ENCODE data around the gene FUT3.
"Not testable (repeated sequence)": the region's sequence is repeated elsewhere in the genome, so short reads cannot be mapped to it uniquely, and the experiment has no call there.

Gene FUT3

DNA sequence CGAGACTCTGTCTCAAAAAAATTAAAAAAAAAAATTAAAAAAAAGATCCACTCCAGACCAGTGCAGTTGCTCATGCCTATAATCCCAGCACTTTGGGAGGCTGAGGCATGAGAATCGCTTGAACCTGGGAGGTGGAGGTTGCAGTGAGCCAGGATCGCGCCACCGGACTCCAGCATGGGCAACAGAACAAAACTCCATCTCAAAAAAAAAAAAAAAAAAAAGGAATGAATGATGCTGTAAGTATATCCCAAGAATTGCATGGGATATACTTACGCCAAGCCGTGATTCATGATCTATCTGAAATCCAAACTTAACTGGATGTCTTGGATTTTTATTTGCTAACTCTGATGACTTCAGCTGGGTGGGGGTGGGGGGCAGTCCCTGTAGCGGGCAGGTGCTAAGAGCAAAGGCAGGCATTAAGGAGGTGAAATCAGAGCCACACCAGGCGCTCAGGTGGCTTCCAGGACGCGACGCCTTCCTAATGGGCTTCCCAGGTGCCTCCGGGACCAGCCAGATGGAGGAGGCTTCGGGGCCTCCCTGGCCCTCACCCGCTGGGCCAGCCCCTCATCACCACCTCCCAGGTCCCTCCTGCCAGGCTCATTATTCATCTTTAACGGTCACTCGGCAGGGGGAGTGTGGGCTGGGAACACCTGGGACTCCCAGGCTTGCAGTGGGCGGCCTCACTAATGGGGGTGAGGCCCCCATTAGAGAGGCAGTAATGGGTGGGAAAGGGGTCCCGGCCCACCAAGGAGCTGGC is 30.5 kb upstream of the FUT3 start:
- no peaks in the 10 kb centered on the region for H3K36me3 ChIP-seq (ENCODE audit: control insufficient read depth in 1 of 2, insufficient read depth in 2 of 2, low read length in 2 of 2)
- H3K9ac ChIP-seq (ENCODE audit: low read depth in 1 of 2, low read length in 2 of 2) = no peak overlapping the region
- H3K27ac ChIP-seq (ENCODE audit: low read depth, low read length) = no peak overlapping the region
- H3K4me3 ChIP-seq (ENCODE audit: low read depth in 1 of 2, low read length in 2 of 2) = no peak overlapping the region
- H3K27me3 ChIP-seq (ENCODE audit: control insufficient read depth in 1 of 2, insufficient read depth in 2 of 2, low read length in 2 of 2) = peaks cover 0 to 8% of the 10 kb centered on the region in 2 donors
- H3K4me1 ChIP-seq (ENCODE audit: control insufficient read depth in 1 of 2, insufficient read depth in 2 of 2, low read length in 2 of 2) = peaks cover 0 to 6% of the 10 kb centered on the region in 2 donors
- no peaks in the 10 kb centered on the region for H3K9me3 ChIP-seq (ENCODE audit: control insufficient read depth in 1 of 2, low read length in 2 of 2)

DNA sequence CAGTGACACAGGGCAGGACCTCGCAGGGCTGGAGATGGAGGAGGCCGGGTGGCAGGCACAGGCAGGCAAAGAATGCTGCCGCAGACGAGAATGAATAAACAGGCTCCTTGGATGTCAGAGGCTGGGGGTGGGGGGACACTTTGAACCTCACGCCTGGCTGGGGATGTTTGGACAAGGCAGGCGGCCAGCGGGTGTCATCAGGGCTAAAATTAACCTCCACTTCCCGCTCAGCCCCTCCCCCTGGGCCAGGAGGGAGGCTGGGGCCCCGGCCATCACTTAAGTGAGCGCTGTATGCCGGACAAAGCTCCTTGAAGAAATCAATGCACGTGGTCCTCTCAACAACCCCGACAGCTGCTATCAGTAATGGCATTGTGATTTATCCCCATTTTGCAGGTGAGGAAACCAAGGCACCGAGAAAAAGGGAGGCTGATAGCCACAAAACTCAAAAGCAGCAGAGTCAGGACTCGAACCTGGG is 29.4 kb upstream of the FUT3 start:
- H3K4me3 ChIP-seq (ENCODE audit: low read depth in 1 of 2, low read length in 2 of 2) = no peak overlapping the region
- no peaks in the 10 kb centered on the region for H3K36me3 ChIP-seq (ENCODE audit: control insufficient read depth in 1 of 2, insufficient read depth in 2 of 2, low read length in 2 of 2)
- no peak overlapping the region for H3K9ac ChIP-seq (ENCODE audit: low read depth in 1 of 2, low read length in 2 of 2)
- no peaks in the 10 kb centered on the region for H3K9me3 ChIP-seq (ENCODE audit: control insufficient read depth in 1 of 2, low read length in 2 of 2)
- no peak overlapping the region for H3K27ac ChIP-seq (ENCODE audit: low read depth, low read length)
- H3K4me1 ChIP-seq (ENCODE audit: control insufficient read depth in 1 of 2, insufficient read depth in 2 of 2, low read length in 2 of 2) = peaks cover 0 to 6% of the 10 kb centered on the region in 2 donors
- H3K27me3 ChIP-seq (ENCODE audit: control insufficient read depth in 1 of 2, insufficient read depth in 2 of 2, low read length in 2 of 2) = peaks cover 0 to 8% of the 10 kb centered on the region in 2 donors

DNA sequence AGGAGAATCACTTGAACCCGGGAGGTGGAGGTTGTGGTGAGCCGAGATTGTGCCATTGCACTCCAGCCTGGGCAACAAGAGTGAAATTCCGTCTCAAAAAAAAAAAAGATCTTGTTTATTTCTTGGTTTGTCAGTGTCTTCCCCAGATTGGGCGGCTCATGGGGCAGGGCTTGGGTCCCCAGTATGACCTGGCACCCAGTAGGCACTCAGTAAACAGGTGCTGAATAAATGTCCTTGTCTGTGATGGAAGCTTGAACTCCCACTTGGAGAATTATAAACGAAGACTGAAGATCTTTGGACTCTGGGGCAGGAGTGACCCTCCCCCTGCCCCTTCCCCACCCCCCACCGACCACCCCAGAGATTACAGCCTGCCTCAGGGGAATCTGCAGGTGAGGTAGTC is 28.9 kb upstream of the FUT3 start:
- no peaks in the 10 kb centered on the region for H3K36me3 ChIP-seq (ENCODE audit: control insufficient read depth in 1 of 2, insufficient read depth in 2 of 2, low read length in 2 of 2)
- H3K4me1 ChIP-seq (ENCODE audit: control insufficient read depth in 1 of 2, insufficient read depth in 2 of 2, low read length in 2 of 2) = peaks cover 0 to 9% of the 10 kb centered on the region in 2 donors
- no peak overlapping the region for H3K4me3 ChIP-seq (ENCODE audit: low read depth in 1 of 2, low read length in 2 of 2)
- H3K27me3 ChIP-seq (ENCODE audit: control insufficient read depth in 1 of 2, insufficient read depth in 2 of 2, low read length in 2 of 2) = peaks cover 0 to 8% of the 10 kb centered on the region in 2 donors
- no peak overlapping the region for H3K27ac ChIP-seq (ENCODE audit: low read depth, low read length)
- no peak overlapping the region for H3K9ac ChIP-seq (ENCODE audit: low read depth in 1 of 2, low read length in 2 of 2)
- no peaks in the 10 kb centered on the region for H3K9me3 ChIP-seq (ENCODE audit: control insufficient read depth in 1 of 2, low read length in 2 of 2)

DNA sequence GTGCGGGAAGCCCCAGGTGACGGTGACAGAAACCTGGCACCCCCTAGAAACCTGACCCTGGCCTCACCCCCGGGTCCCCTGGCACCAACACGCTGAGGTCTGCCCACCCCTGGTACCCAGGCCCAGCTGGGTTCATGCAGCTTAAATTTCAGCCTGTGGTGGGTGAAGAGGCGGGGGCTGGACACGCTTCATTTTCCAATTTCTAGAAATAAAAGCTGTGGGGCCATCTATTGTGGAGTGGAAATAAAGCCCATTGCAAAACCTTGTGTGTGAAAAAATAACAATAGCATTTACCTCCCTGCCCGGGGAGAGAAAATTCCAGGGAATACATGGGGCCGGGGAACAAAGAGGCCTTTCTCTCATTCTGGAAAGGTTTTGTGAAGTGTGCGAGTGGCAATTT is 26.6 kb upstream of the FUT3 start:
- peaks cover 0 to 8% of the 10 kb centered on the region in 2 donors for H3K27me3 ChIP-seq (ENCODE audit: control insufficient read depth in 1 of 2, insufficient read depth in 2 of 2, low read length in 2 of 2)
- H3K9ac ChIP-seq (ENCODE audit: low read depth in 1 of 2, low read length in 2 of 2) = no peak overlapping the region
- H3K36me3 ChIP-seq (ENCODE audit: control insufficient read depth in 1 of 2, insufficient read depth in 2 of 2, low read length in 2 of 2) = no peaks in the 10 kb centered on the region
- H3K4me3 ChIP-seq (ENCODE audit: low read depth in 1 of 2, low read length in 2 of 2) = no peak overlapping the region
- H3K27ac ChIP-seq (ENCODE audit: low read depth, low read length) = no peak overlapping the region
- H3K4me1 ChIP-seq (ENCODE audit: control insufficient read depth in 1 of 2, insufficient read depth in 2 of 2, low read length in 2 of 2) = peaks cover 0 to 10% of the 10 kb centered on the region in 2 donors
- no peaks in the 10 kb centered on the region for H3K9me3 ChIP-seq (ENCODE audit: control insufficient read depth in 1 of 2, low read length in 2 of 2)

DNA sequence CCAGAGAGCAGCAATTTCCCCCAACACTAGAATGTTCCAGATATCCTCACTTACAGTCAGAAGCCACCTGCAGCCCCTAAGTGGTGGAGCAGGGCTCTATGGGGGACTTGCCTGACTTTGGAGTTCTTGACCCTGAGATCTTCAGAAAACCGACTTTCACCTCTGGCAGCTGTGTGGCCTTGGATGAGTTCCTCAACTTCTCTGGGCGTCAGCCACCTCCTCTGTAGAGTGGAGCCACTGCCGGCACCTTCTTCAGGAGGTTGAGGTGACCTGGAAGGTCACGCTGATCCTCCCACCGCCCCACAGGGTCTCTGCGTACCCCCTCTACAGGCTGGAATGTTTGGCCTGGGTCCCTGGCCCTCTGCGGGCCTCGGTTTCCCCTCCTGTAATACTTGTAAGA is 26.2 kb upstream of the FUT3 start:
- no peaks in the 10 kb centered on the region for H3K9me3 ChIP-seq (ENCODE audit: control insufficient read depth in 1 of 2, low read length in 2 of 2)
- H3K9ac ChIP-seq (ENCODE audit: low read depth in 1 of 2, low read length in 2 of 2) = no peak overlapping the region
- peaks cover 0 to 10% of the 10 kb centered on the region in 2 donors for H3K4me1 ChIP-seq (ENCODE audit: control insufficient read depth in 1 of 2, insufficient read depth in 2 of 2, low read length in 2 of 2)
- H3K4me3 ChIP-seq (ENCODE audit: low read depth in 1 of 2, low read length in 2 of 2) = no peak overlapping the region
- H3K27ac ChIP-seq (ENCODE audit: low read depth, low read length) = no peak overlapping the region
- H3K27me3 ChIP-seq (ENCODE audit: control insufficient read depth in 1 of 2, insufficient read depth in 2 of 2, low read length in 2 of 2) = peaks cover 0 to 8% of the 10 kb centered on the region in 2 donors
- no peaks in the 10 kb centered on the region for H3K36me3 ChIP-seq (ENCODE audit: control insufficient read depth in 1 of 2, insufficient read depth in 2 of 2, low read length in 2 of 2)

DNA sequence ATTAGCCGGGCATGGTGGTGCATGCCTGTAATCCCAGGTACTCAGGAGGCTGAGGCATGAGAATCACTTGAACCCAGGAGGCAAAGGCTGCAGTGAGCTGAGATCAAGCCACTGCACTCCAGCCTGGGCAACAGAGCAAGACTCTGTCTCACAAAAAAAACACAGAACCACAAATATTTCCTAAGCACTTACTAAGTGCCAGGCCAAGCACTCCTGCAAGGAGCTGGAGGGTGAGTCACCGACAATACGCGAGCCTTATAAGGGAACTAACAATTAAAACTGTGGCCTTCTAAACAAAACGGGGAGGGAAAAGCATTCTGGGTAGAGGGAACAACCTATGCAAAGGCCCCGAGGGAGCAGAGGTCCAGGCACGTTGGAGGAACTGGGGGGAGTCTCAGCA is 23.2 kb upstream of the FUT3 start:
- not testable (repeated sequence) for H3K4me3 ChIP-seq (ENCODE audit: low read depth in 1 of 2, low read length in 2 of 2); H3K9me3 ChIP-seq (ENCODE audit: control insufficient read depth in 1 of 2, low read length in 2 of 2); H3K27ac ChIP-seq (ENCODE audit: low read depth, low read length); H3K9ac ChIP-seq (ENCODE audit: low read depth in 1 of 2, low read length in 2 of 2); H3K4me1 ChIP-seq (ENCODE audit: control insufficient read depth in 1 of 2, insufficient read depth in 2 of 2, low read length in 2 of 2); H3K27me3 ChIP-seq (ENCODE audit: control insufficient read depth in 1 of 2, insufficient read depth in 2 of 2, low read length in 2 of 2); H3K36me3 ChIP-seq (ENCODE audit: control insufficient read depth in 1 of 2, insufficient read depth in 2 of 2, low read length in 2 of 2)

DNA sequence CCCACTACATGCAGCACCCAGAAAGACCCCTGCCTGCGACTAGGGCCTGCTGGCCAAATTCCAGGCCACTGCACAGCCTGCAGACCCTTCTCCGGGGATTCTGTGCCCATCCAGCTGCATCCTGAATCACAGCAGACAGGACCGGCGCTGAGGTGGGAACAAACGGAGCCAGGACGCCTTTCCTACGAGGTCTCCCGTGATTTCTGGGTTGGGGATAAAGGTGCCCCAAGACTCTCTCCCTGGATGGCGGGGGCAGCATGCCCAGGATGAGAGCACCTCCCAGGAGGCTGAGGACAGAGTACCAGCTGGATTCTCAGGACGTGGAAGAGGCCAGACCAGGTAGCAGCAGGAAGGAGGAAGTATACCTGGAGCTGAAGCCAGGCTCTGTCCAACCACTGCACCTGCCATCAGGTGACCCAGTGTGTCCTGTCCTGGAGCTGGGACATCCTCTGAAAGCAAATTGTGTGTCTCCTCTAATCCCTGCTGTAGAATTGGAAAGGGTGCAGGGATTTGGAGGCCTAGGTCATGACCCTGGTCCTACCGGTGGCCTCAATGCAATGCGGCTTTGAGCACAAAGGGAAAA is 22.5 kb upstream of the FUT3 start:
- H3K9ac ChIP-seq (ENCODE audit: low read depth in 1 of 2, low read length in 2 of 2) = no peak overlapping the region
- no peaks in the 10 kb centered on the region for H3K36me3 ChIP-seq (ENCODE audit: control insufficient read depth in 1 of 2, insufficient read depth in 2 of 2, low read length in 2 of 2)
- no peaks in the 10 kb centered on the region for H3K9me3 ChIP-seq (ENCODE audit: control insufficient read depth in 1 of 2, low read length in 2 of 2)
- no peaks in the 10 kb centered on the region for H3K27me3 ChIP-seq (ENCODE audit: control insufficient read depth in 1 of 2, insufficient read depth in 2 of 2, low read length in 2 of 2)
- peaks cover 0 to 4% of the 10 kb centered on the region in 2 donors for H3K4me1 ChIP-seq (ENCODE audit: control insufficient read depth in 1 of 2, insufficient read depth in 2 of 2, low read length in 2 of 2)
- H3K4me3 ChIP-seq (ENCODE audit: low read depth in 1 of 2, low read length in 2 of 2) = no peak overlapping the region
- H3K27ac ChIP-seq (ENCODE audit: low read depth, low read length) = no peak overlapping the region

DNA sequence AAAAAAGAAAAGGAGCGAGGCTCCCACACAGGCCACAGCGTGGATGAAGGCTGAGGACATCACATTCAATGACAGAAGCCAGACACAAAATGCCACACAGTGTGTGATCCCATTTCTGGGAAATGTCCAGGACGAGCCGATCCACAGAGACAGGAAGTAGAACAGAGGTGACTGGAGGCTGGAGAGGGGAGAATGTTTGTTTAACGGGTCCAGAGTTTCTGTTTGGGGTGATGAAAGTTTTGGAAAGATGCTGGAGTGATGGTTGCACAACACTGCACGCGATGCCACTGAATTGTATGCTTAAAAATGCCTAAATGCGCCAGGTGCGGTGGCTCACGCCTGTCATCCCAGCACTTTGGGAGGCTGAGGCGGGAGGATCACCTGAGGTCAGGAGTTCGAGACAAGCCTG is 19.7 kb upstream of the FUT3 start:
- Histone ChIP-seq H3K9ac (ENCODE audit: low read depth in 1 of 2, low read length in 2 of 2) (no peak overlapping the region), H3K27ac (ENCODE audit: low read depth, low read length) (no peak overlapping the region), H3K27me3 (ENCODE audit: control insufficient read depth in 1 of 2, insufficient read depth in 2 of 2, low read length in 2 of 2) (no peaks in the 10 kb centered on the region), H3K4me1 (ENCODE audit: control insufficient read depth in 1 of 2, insufficient read depth in 2 of 2, low read length in 2 of 2) (peaks cover 0 to 4% of the 10 kb centered on the region in 2 donors), H3K9me3 (ENCODE audit: control insufficient read depth in 1 of 2, low read length in 2 of 2) (no peaks in the 10 kb centered on the region), H3K4me3 (ENCODE audit: low read depth in 1 of 2, low read length in 2 of 2) (no peak overlapping the region), H3K36me3 (ENCODE audit: control insufficient read depth in 1 of 2, insufficient read depth in 2 of 2, low read length in 2 of 2) (no peaks in the 10 kb centered on the region)

DNA sequence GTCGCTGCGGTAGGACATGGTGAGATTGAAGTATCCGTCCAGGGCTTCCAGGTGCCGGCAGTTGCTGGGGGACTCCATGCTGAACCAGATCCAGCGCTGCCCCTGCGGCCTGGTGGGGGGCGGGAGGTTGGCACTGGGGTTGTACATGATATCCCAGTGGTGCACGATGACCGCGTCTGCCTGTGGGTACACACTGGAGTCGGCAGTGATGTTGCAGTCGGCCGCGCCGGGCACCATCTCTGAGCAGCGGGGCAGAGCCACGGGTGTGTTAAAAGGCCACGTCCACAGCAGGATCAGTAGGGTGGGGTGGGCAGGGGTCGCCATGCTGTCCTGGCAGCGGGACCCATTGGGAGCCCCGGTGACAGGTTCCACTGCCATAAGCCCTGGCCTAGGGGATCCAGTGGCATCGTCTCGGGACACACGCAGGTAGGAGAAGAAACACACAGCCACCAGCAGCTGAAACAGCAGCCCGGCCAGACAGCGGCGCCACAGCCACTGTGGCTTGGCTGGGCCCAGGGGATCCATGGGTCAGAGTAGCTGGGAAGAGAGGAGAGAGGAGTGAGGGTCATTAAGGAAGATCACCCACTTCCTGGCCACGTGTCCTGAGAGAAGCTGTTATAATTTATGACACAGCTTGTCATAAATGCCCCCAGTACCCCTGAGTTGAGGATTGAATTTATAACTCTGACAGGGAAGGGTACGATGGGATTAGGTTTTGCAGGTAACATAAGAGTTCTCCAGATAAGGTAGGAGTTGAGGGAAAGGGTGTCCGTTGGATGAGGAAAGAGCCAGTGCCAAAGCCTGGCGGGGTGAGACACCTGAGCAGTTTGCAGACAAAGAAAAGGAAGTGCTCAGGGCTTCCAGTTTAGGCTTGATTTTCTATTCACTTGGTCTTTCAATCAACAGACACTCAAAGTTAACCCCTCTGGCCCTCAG is 16.2 kb upstream of the FUT3 start:
- Histone ChIP-seq H3K9ac (ENCODE audit: low read depth in 1 of 2, low read length in 2 of 2) (no peak overlapping the region), H3K27me3 (ENCODE audit: control insufficient read depth in 1 of 2, insufficient read depth in 2 of 2, low read length in 2 of 2) (no peaks in the 10 kb centered on the region), H3K4me1 (ENCODE audit: control insufficient read depth in 1 of 2, insufficient read depth in 2 of 2, low read length in 2 of 2) (no peaks in the 10 kb centered on the region), H3K4me3 (ENCODE audit: low read depth in 1 of 2, low read length in 2 of 2) (no peak overlapping the region), H3K36me3 (ENCODE audit: control insufficient read depth in 1 of 2, insufficient read depth in 2 of 2, low read length in 2 of 2) (no peaks in the 10 kb centered on the region), H3K27ac (ENCODE audit: low read depth, low read length) (no peak overlapping the region), H3K9me3 (ENCODE audit: control insufficient read depth in 1 of 2, low read length in 2 of 2) (no peaks in the 10 kb centered on the region)

DNA sequence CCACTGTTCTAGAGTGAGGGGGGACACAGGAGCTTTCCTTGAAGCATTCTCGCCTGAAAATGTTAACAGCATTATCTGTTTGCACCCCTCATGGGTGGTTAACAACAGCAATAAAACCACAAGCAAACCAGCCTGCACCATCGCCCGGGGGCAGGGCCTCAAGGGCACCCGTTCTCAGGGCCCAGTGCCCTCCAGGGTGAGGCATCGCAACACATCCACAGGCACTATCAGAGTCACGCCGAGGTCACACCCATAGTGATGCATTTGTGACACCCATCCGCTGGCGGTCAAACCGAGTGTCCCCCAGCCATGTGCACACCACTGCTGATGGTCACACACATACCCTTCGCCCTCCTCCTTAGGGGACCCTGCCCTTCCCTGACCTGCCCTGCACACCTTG is 14.5 kb upstream of the FUT3 start:
- Histone ChIP-seq H3K27ac (ENCODE audit: low read depth, low read length) (no peak overlapping the region), H3K4me1 (ENCODE audit: control insufficient read depth in 1 of 2, insufficient read depth in 2 of 2, low read length in 2 of 2) (peaks cover 0 to 6% of the 10 kb centered on the region in 2 donors), H3K9ac (ENCODE audit: low read depth in 1 of 2, low read length in 2 of 2) (no peak overlapping the region), H3K27me3 (ENCODE audit: control insufficient read depth in 1 of 2, insufficient read depth in 2 of 2, low read length in 2 of 2) (no peaks in the 10 kb centered on the region), H3K9me3 (ENCODE audit: control insufficient read depth in 1 of 2, low read length in 2 of 2) (no peaks in the 10 kb centered on the region), H3K36me3 (ENCODE audit: control insufficient read depth in 1 of 2, insufficient read depth in 2 of 2, low read length in 2 of 2) (no peaks in the 10 kb centered on the region), H3K4me3 (ENCODE audit: low read depth in 1 of 2, low read length in 2 of 2) (no peak overlapping the region)

Measured in duodenal mucosa (tissue), 2 donors.